Gastroesophageal sphincter (tissue), 3 donors: ENCODE data around the gene CPVL.

Source experiments
- CTCF ChIP-seq, 4 experiments: fragments of 200-600 bp in 2 of 4; fragments of 450-650 bp in 2 of 4; sonication (generic) in 1 of 4; IDR thresholded peaks; one replicate each; pipeline ENCODE4 v1.5.1; 2017 to 2019; ENCODE audit warnings: antibody characterized with exemption in 4 of 4, mild to moderate bottlenecking in 2 of 4, moderate library complexity in 2 of 4
- POLR2A ChIP-seq, 2 donors: fragments of 450-650 bp; IDR thresholded peaks; one replicate each; pipeline ENCODE4 v1.6.1; 2017; ENCODE audit warnings: antibody characterized with exemption in 2 of 2, mild to moderate bottlenecking in 2 of 2, moderate library complexity in 1 of 2
- POLR2AphosphoS5 ChIP-seq: sonication (generic); formaldehyde crosslinking; IDR thresholded peaks from one replicate; pipeline ENCODE4 v1.6.1; 2017; ENCODE audit warnings: antibody characterized with exemption

DNA sequence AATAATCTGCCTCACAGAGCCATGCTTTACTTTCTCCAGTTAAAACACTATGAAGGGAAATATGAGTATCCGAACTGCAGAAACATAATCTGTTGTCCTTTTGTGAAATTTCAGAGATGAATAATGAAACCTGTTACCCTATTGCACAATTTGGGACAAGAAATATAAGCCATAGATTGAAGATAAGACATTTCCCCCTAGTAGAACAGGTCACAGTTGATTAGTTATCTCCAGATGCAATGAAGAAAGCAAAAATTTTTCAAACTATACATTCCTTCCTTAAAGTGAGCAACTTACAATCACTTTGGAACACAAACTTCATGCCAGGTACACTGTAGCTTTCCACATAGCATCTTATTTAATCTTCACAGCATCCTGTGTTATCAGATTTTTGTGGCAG lies 46.0 kb upstream of the CPVL start:
- no peak for TF ChIP-seq POLR2AphosphoS5
- TF ChIP-seq POLR2A (IDR thresholded peaks at IDR 0.05): no peak
- TF ChIP-seq CTCF (IDR thresholded peaks at IDR 0.05): no peak
